Mesothelial cell of epicardium (in vitro differentiated cells): ENCODE results near the gene LIMS3. TPM values are rescaled to one million over a fixed set of nuclear protein-coding genes. Genes with fewer than 3 reads are reported as not detected.
"Not testable (repeated sequence)": the region's sequence is repeated elsewhere in the genome, so short reads cannot be mapped to it uniquely, and the experiment has no call there.

Experiments
- DNase-seq, 2 experiments: peaks; one replicate each; pipeline ENCODE4 v3.0.0; 2021; ENCODE audit warnings: low spot score in 2 of 2; ENCODE audit not compliant: unreplicated experiment in 2 of 2
- H3K27ac Mint-ChIP-seq: 2 replicates; pipeline ENCODE4 v1.8.0; 2021; ENCODE audit warnings: mixed read lengths
- H3K27me3 Mint-ChIP-seq: 2 replicates; pipeline ENCODE4 v1.8.0; 2021; ENCODE audit warnings: low read depth, mixed read lengths
- H3K36me3 Mint-ChIP-seq: 2 replicates; pipeline ENCODE4 v1.8.0; 2021; ENCODE audit warnings: mixed read lengths
- H3K4me1 Mint-ChIP-seq: 2 replicates; pipeline ENCODE4 v1.8.0; 2021; ENCODE audit warnings: mixed read lengths
- H3K4me3 Mint-ChIP-seq: 2 replicates; pipeline ENCODE4 v1.8.0; 2021; ENCODE audit warnings: mild to moderate bottlenecking, moderate library complexity, mixed read lengths
- H3K9me3 Mint-ChIP-seq: 2 replicates; pipeline ENCODE4 v1.8.0; 2021; ENCODE audit warnings: mixed read lengths
- total RNA-seq: library from RNA; stranded (reverse); gene quantifications from 3 replicates; pipeline ENCODE4 v1.2.1, GENCODE V29; 2021

LIMS3 gene
- total RNA-seq, 1 donor from 2014 or later, result 2.1 TPM

DNA sequence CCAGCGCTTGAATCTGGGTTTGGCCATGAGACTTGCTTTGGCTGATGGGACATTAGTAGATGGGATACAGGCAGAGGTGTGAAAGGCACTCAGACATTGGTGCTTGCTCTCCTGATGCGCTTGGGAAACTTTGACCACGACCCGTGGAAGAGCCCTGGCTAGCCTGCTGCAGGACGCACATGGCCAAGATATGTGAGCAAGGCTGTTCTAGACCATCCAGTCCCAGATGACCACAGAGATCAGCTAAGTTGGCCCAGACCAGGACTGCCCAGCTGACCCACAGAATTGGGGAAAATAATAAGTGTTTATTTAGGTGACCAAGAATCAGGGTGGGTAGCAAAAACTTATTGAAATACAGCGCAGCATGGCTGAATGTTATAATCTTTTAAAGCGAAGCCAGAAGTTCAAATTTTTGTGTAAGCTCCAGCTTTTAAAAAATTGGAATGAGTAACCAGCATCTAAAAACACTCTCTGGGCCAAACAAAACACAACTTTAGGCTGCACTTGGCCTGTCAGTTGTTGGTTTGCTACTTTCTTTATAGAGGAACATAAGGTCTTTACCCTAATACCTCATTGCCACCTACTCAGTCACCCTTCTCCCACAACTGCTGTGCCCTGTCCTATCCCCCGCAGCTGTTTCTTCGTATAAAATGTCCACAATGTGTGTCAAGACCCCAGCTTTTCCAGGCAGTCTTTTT lies 51.8 kb downstream of the LIMS3 start:
- H3K27ac Mint-ChIP-seq, H3K27me3 Mint-ChIP-seq, H3K4me3 Mint-ChIP-seq, H3K36me3 Mint-ChIP-seq, DNase-seq, H3K4me1 Mint-ChIP-seq, H3K9me3 Mint-ChIP-seq: not testable (repeated sequence)

DNA sequence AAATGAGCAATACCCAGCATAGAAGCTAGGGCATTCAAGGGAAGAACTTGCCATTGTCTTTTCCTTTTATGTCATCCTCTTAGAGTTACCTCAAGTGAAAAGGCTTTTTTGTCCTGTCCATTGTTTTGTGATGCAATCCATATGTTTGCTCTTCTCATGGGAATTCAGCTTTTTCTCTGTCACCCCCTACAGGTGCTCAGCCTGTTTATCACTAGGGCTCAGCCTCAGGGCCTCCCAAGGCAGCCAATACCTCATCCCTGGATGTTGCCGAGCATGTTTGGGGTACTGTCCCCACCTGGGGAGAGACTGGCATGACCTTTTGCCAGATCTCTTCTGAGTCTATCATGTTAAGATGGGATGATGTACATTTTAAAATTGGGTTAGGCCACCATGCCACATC lies 65.5 kb downstream of the LIMS3 start:
- not testable (repeated sequence) for H3K27ac Mint-ChIP-seq, H3K9me3 Mint-ChIP-seq, H3K27me3 Mint-ChIP-seq, H3K4me3 Mint-ChIP-seq, DNase-seq, H3K36me3 Mint-ChIP-seq, H3K4me1 Mint-ChIP-seq

DNA sequence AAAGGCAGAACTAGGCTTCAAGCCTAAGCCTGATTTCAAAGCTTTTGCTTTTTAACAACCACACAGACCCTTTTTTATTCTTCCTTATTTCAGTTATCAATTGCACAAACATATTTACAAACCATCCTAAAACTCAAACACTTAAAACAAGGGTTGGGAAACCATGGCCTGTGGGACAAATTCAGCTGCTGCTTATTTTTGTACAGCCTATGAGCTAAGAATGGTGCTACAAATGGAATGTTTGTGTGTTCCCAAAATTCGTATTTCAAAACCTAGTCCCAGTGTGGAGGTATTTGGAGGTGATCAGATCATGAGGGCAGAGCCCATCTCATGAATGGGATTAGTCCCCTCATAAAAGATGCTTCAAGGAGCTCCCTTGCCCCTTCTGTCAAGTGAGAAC lies 67.0 kb downstream of the LIMS3 start:
- H3K27me3 Mint-ChIP-seq, H3K4me1 Mint-ChIP-seq, H3K27ac Mint-ChIP-seq, H3K4me3 Mint-ChIP-seq, H3K36me3 Mint-ChIP-seq, DNase-seq, H3K9me3 Mint-ChIP-seq: not testable (repeated sequence)

DNA sequence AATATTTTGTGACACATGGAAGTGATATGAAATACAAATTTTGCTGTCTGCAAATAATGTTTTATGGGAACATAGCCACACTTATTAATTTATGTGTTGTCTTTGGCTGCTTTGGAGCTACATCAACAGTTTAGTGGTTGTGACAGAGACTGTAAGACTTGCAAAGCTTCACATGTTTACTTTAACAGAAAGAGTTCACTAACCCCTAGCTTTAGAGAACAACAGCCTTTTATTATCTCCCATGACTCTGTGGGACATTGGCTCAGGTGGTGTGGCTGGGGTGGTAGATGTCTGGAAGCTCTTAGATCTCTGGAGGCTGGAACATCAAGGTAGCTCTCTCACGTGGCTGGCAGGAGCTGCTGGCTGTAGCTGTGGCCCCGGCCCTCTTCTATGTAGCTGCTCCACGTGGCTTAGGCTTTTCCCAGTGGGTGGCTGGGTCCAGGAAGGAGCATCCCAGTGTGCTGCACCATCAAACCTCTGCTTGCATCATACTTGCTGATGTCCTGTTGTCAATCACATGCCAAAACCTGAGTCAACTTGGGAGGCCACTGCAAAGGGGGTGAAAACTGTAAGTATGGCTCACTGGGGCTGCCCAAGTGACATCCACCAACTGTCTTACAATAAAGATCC lies 67.7 kb downstream of the LIMS3 start:
- not testable (repeated sequence) for H3K27ac Mint-ChIP-seq, H3K4me1 Mint-ChIP-seq, DNase-seq, H3K4me3 Mint-ChIP-seq, H3K27me3 Mint-ChIP-seq, H3K36me3 Mint-ChIP-seq, H3K9me3 Mint-ChIP-seq

DNA sequence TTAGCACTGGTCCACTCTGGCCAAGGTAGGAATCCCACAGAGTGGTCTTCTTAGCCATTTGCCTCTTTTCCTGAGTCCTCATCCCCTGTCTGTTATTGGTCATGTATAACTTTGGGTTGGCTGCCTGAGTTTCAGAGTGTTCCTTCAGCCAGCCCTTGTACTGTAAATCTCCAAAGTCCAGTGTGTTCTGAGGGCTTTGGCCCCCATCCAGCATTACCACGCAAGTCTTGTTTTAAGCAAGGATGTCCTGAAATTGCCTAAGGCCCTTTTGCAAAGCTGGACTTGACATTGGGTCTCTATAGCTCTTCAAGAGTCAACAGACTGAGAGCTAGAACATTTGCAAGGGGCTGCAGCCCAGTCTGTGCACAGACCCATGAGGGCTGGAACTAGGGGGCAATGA lies 68.4 kb downstream of the LIMS3 start:
- not testable (repeated sequence) for H3K27me3 Mint-ChIP-seq, H3K4me3 Mint-ChIP-seq, DNase-seq, H3K4me1 Mint-ChIP-seq, H3K36me3 Mint-ChIP-seq, H3K27ac Mint-ChIP-seq, H3K9me3 Mint-ChIP-seq

DNA sequence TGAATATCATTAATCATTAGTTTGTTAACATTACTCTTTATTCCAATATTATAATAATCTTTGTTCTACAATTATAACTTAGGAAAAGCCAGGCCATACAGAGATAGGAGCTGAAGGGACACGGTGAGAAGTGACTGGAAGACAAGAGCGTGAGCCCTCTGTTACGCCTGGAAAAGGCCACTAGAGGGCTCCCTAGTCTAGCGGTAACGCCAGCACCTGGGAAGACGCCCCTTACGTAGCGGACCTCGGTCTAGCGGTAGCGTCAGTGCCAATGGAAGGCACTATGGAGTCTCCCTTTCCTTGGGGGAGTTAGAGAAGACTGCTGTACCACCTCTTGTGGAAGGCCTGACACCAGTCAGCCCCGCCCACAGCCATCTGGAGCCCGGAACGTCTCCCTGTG lies 71.4 kb downstream of the LIMS3 start:
- H3K27ac Mint-ChIP-seq, H3K27me3 Mint-ChIP-seq, H3K4me3 Mint-ChIP-seq, H3K4me1 Mint-ChIP-seq, DNase-seq, H3K9me3 Mint-ChIP-seq, H3K36me3 Mint-ChIP-seq: not testable (repeated sequence)

DNA sequence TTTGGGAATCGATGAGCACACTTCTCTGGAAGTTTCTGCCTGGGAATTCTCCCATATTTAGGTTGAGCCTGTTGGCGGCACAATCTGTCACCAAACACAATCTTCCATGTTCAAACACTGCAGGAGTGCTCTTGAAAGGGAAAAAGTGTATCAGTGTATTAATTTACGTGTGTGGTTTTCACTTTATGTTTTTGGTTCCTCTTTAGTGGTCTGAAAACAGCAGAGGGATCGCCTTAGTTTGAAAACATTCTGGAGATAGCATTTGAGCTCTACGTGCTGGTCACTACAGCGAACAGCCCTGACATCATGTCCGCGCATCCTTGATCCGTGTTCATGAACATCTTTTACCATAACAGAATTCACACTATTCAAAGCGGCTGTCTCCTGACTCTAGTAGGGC lies 73.2 kb downstream of the LIMS3 start:
- not testable (repeated sequence) for H3K27me3 Mint-ChIP-seq, H3K27ac Mint-ChIP-seq, H3K4me1 Mint-ChIP-seq, H3K9me3 Mint-ChIP-seq, H3K4me3 Mint-ChIP-seq, H3K36me3 Mint-ChIP-seq, DNase-seq

Other genes starting within 250 kb of the LIMS3 start
- 86.0 to 111 TPM (median 95.0 TPM) in 3 replicates for gene RGPD5, start 104.4 kb upstream of the LIMS3 start, total RNA-seq
- 4.8 to 5.4 TPM (median 4.9 TPM) in 3 replicates for gene MALL, start 217.1 kb downstream of the LIMS3 start, total RNA-seq